Keratinocyte (primary cell): Measurements from ENCODE around the gene PM20D2. TPM values are rescaled to one million over a fixed set of nuclear protein-coding genes. Genes with fewer than 3 reads are reported as not detected.

Experiments
- DNase-seq: peaks from one replicate; pipeline ENCODE4 v3.0.0-alpha.2; 2011; ENCODE audit warnings: low read depth, missing footprints, low spot score
- FAIRE-seq: peaks from 2 replicates; lab custom pipeline; 2011; peaks lifted over from hg19 to GRCh38; lab: Jason Lieb, UNC
- H2AFZ ChIP-seq: 2 replicates; pipeline ENCODE4 v1.6.0; 2012; ENCODE audit warnings: low read length, control low read depth, inconsistent platforms; ENCODE audit not compliant: control insufficient read depth
- H3K27ac ChIP-seq: 2 replicates; pipeline ENCODE4 v1.5.1; 2011; ENCODE audit warnings: low read length; ENCODE audit not compliant: control insufficient read depth, insufficient read depth
- H3K27me3 ChIP-seq: 3 replicates; pipeline ENCODE4 v1.6.0; 2011; ENCODE audit warnings: low read length; ENCODE audit not compliant: control insufficient read depth, insufficient read depth; ENCODE audit errors: extremely low read depth
- H3K36me3 ChIP-seq, 2 experiments: 2 replicates in 1 of 2; 3 replicates in 1 of 2; pipeline ENCODE4 v1.5.1; 2011; ENCODE audit warnings: low read length in 2 of 2, mild to moderate bottlenecking in 1 of 2; ENCODE audit not compliant: control insufficient read depth in 2 of 2, insufficient read depth in 2 of 2; ENCODE audit errors: extremely low read depth in 1 of 2
- H3K4me1 ChIP-seq: 3 replicates; pipeline ENCODE4 v1.5.1; 2011; ENCODE audit warnings: low read length; ENCODE audit not compliant: control insufficient read depth, insufficient read depth; ENCODE audit errors: extremely low read depth
- H3K4me2 ChIP-seq: 3 replicates; pipeline ENCODE4 v1.6.0; 2011; ENCODE audit warnings: low read depth, low read length; ENCODE audit not compliant: control insufficient read depth, insufficient read depth; ENCODE audit errors: extremely low read depth
- H3K4me3 ChIP-seq, 3 experiments: fragments of 200-600 bp in 1 of 3; sonication (generic) in 1 of 3; 2 replicates in 2 of 3; 3 replicates in 1 of 3; pipeline ENCODE4 v1.5.1; 2011 to 2016; ENCODE audit warnings: low read length in 3 of 3, mild to moderate bottlenecking in 3 of 3, control low read depth in 2 of 3, inconsistent platforms in 1 of 3, low read depth in 1 of 3, mixed read lengths in 1 of 3, mixed run types in 1 of 3, moderate library complexity in 1 of 3; ENCODE audit not compliant: control insufficient read depth in 2 of 3, insufficient read depth in 2 of 3; ENCODE audit errors: extremely low read depth in 1 of 3
- H3K79me2 ChIP-seq: 2 replicates; pipeline ENCODE4 v1.6.0; 2012; ENCODE audit warnings: low read length; ENCODE audit not compliant: control insufficient read depth, insufficient read depth
- H3K9ac ChIP-seq: 3 replicates; pipeline ENCODE4 v1.6.0; 2011; ENCODE audit warnings: low read length; ENCODE audit not compliant: control insufficient read depth, insufficient read depth; ENCODE audit errors: extremely low read depth
- H3K9me1 ChIP-seq: 3 replicates; pipeline ENCODE4 v1.6.0; 2011; ENCODE audit warnings: low read length; ENCODE audit not compliant: control insufficient read depth, insufficient read depth; ENCODE audit errors: extremely low read depth
- H3K9me3 ChIP-seq: 2 replicates; pipeline ENCODE4 v1.5.1; 2012; ENCODE audit warnings: low read depth, low read length; ENCODE audit not compliant: control insufficient read depth
- H4K20me1 ChIP-seq: 3 replicates; pipeline ENCODE4 v1.6.0; 2011; ENCODE audit warnings: low read length; ENCODE audit not compliant: control insufficient read depth, insufficient read depth; ENCODE audit errors: extremely low read depth
- CTCF ChIP-seq, 3 experiments: IDR thresholded peaks in 1 of 3; conservative IDR thresholded peaks in 1 of 3; optimal IDR thresholded peaks in 1 of 3; 2 replicates in 2 of 3; 3 replicates in 1 of 3; pipeline versions ENCODE3 to v1.5.1; 2011; ENCODE audit warnings: low read length in 3 of 3, mild to moderate bottlenecking in 3 of 3, moderate library complexity in 2 of 3, control low read depth in 1 of 3, inconsistent platforms in 1 of 3; ENCODE audit not compliant: insufficient read depth in 2 of 3; ENCODE audit errors: extremely low read depth in 1 of 3
- EZH2 ChIP-seq: IDR thresholded peaks from one replicate; pipeline ENCODE4 v1.6.1; 2012; ENCODE audit warnings: inconsistent platforms, mild to moderate bottlenecking, low read length, moderate library complexity
- dilution Hi-C: fragments of 300-500 bp; cut with MboI; formaldehyde crosslinking; loops from one replicate; pipeline ENCODE4 v1.7.0; 2020; ENCODE audit warnings: low sequenced_read_pairs; ENCODE audit not compliant: extremely low pct_ligation_motif_present
- polyA plus RNA-seq, 5 experiments: library from polyadenylated mRNA; depleted of rRNA in 3 of 5; stranded (reverse) in 3 of 5; stranded (forward) in 1 of 5; unstranded in 1 of 5; fragments of >200 nt; gene quantifications; 1 replicate in 1 of 5; 2 replicates in 3 of 5; 3 replicates in 1 of 5; pipeline versions ENCODE4 v1.2.1 to v1.2.3, GENCODE V29; 2011 to 2012; ENCODE audit warnings: missing spikeins in 2 of 5, low read depth in 1 of 5, low replicate concordance in 1 of 5

PM20D2 gene
- polyA plus RNA-seq, 1 donor (not counting 4 experiments of a cell fraction or from before 2014, with no cell fraction given), result 7.9 TPM

DNA sequence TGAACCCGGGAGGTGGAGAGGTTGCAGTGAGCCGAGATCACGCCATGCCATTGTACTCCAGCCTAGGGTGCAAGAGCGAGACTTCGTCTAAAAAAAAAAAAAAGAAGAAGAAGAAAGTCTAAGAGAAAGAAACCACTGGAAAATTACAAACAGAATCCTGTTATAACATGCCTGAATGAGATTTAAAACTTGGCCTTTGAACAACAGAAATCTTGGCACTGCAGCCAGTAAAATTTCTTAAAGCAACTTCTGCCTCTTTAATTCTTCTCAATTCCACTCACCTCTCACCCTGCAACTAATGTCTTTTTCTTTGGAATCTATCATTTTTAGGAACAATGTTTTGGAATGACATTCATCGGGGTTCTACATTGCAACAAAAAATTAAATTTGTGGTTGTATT is 26.3 kb downstream of the PM20D2 start:
- no peaks in the 10 kb centered on the region for H3K36me3 ChIP-seq
- no peak overlapping the region for H3K27ac ChIP-seq
- no peak overlapping the region for H2AFZ ChIP-seq
- FAIRE-seq (no peak), DNase-seq (no peak)
- H3K9ac ChIP-seq, result no peak overlapping the region
- H3K4me1 ChIP-seq, result no peaks in the 10 kb centered on the region
- H3K4me3 ChIP-seq, result no peak overlapping the region
- dilution Hi-C loops, result no loop called here
- H3K27me3 ChIP-seq, result no peaks in the 10 kb centered on the region
- H3K9me3 ChIP-seq, result no peaks in the 10 kb centered on the region
- no peaks in the 10 kb centered on the region for H3K9me1 ChIP-seq
- no peak overlapping the region for H3K4me2 ChIP-seq
- no peak for TF ChIP-seq CTCF (optimal IDR thresholded peaks at IDR 0.05 in 1 of 3, IDR thresholded peaks at IDR 0.05 in 1 of 3, conservative IDR thresholded peaks at IDR 0.05 in 1 of 3; ENCODE audit: extremely low read depth in 1 of 3, insufficient read depth in 2 of 3, low read length in 3 of 3)
- no peak for TF ChIP-seq EZH2
- H4K20me1 ChIP-seq, result no peaks in the 10 kb centered on the region
- H3K79me2 ChIP-seq, result no peaks in the 10 kb centered on the region

DNA sequence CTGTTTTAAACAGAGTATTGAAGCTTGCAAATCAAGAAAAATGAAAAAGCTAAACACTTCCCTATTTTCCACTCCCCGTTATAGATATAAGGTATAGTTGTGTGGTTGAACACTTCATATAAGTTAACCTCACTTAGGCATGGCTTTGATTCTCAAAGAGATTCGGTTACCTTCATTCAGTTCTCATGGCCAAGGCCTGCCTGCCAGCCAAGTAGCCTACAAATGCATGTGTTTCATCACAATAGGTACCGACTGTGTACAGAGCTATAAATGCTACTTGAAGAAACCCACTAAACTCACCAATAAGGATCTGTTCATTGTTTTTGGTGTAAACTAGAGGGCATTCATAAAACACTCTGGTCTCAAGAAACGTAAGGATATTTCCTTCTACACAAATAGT is 27.8 kb downstream of the PM20D2 start:
- no peak overlapping the region for H3K4me2 ChIP-seq
- no peak overlapping the region for H3K9ac ChIP-seq
- H3K9me1 ChIP-seq, result no peaks in the 10 kb centered on the region
- FAIRE-seq (no peak), DNase-seq (no peak)
- H3K4me3 ChIP-seq, result no peak overlapping the region
- dilution Hi-C loops, result no loop called here
- no peaks in the 10 kb centered on the region for H3K27me3 ChIP-seq
- TF ChIP-seq CTCF (optimal IDR thresholded peaks at IDR 0.05 in 1 of 3, IDR thresholded peaks at IDR 0.05 in 1 of 3, conservative IDR thresholded peaks at IDR 0.05 in 1 of 3; ENCODE audit: extremely low read depth in 1 of 3, insufficient read depth in 2 of 3, low read length in 3 of 3), result no peak
- TF ChIP-seq EZH2, result no peak
- H3K36me3 ChIP-seq, result no peaks in the 10 kb centered on the region
- no peaks in the 10 kb centered on the region for H4K20me1 ChIP-seq
- H2AFZ ChIP-seq, result no peak overlapping the region
- no peak overlapping the region for H3K27ac ChIP-seq
- H3K4me1 ChIP-seq, result no peaks in the 10 kb centered on the region
- H3K9me3 ChIP-seq, result no peaks in the 10 kb centered on the region
- no peaks in the 10 kb centered on the region for H3K79me2 ChIP-seq
